Measurements from ENCODE around the gene FUT3. TPM values are rescaled to one million over a fixed set of nuclear protein-coding genes. Genes with fewer than 3 reads are reported as not detected.

FUT3 gene
- polyA plus RNA-seq, 1 donor from 2014 or later = 0.64 TPM

DNA sequence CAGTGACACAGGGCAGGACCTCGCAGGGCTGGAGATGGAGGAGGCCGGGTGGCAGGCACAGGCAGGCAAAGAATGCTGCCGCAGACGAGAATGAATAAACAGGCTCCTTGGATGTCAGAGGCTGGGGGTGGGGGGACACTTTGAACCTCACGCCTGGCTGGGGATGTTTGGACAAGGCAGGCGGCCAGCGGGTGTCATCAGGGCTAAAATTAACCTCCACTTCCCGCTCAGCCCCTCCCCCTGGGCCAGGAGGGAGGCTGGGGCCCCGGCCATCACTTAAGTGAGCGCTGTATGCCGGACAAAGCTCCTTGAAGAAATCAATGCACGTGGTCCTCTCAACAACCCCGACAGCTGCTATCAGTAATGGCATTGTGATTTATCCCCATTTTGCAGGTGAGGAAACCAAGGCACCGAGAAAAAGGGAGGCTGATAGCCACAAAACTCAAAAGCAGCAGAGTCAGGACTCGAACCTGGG lies 29.4 kb upstream of the FUT3 start:
- no peaks in the 10 kb centered on the region for H3K9me2 ChIP-seq (ENCODE audit: insufficient read depth, low read length)

DNA sequence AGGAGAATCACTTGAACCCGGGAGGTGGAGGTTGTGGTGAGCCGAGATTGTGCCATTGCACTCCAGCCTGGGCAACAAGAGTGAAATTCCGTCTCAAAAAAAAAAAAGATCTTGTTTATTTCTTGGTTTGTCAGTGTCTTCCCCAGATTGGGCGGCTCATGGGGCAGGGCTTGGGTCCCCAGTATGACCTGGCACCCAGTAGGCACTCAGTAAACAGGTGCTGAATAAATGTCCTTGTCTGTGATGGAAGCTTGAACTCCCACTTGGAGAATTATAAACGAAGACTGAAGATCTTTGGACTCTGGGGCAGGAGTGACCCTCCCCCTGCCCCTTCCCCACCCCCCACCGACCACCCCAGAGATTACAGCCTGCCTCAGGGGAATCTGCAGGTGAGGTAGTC lies 28.9 kb upstream of the FUT3 start:
- no peaks in the 10 kb centered on the region for H3K9me2 ChIP-seq (ENCODE audit: insufficient read depth, low read length)
- H3K27ac ChIP-seq (ENCODE audit: low read length) = no peak overlapping the region
- no peaks in the 10 kb centered on the region for H4K20me1 ChIP-seq (ENCODE audit: insufficient read depth)
- H3F3A ChIP-seq (ENCODE audit: insufficient read depth, low read length, poor library complexity, severe bottlenecking) = no peaks in the 10 kb centered on the region
- H3K79me2 ChIP-seq (replicated peaks; ENCODE audit: insufficient read depth, low read length) = no peaks in the 10 kb centered on the region
- no peaks in the 10 kb centered on the region for H3K27me3 ChIP-seq (ENCODE audit: insufficient read depth, low read depth, low read length)
- H3K4me2 ChIP-seq (ENCODE audit: low read length) = no peak overlapping the region
- TF ChIP-seq MXI1 (conservative IDR thresholded peaks at IDR 0.05; ENCODE audit: poor library complexity, severe bottlenecking) = no peak
- TF ChIP-seq SMC3 (conservative IDR thresholded peaks at IDR 0.05; ENCODE audit: poor library complexity) = no peak
- no peak for TF ChIP-seq EP300 (conservative IDR thresholded peaks at IDR 0.05; ENCODE audit: poor library complexity, severe bottlenecking)
- TF ChIP-seq, protein P1, sequence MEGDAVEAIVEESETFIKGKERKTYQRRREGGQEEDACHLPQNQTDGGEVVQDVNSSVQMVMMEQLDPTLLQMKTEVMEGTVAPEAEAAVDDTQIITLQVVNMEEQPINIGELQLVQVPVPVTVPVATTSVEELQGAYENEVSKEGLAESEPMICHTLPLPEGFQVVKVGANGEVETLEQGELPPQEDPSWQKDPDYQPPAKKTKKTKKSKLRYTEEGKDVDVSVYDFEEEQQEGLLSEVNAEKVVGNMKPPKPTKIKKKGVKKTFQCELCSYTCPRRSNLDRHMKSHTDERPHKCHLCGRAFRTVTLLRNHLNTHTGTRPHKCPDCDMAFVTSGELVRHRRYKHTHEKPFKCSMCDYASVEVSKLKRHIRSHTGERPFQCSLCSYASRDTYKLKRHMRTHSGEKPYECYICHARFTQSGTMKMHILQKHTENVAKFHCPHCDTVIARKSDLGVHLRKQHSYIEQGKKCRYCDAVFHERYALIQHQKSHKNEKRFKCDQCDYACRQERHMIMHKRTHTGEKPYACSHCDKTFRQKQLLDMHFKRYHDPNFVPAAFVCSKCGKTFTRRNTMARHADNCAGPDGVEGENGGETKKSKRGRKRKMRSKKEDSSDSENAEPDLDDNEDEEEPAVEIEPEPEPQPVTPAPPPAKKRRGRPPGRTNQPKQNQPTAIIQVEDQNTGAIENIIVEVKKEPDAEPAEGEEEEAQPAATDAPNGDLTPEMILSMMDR (IDR thresholded peaks at IDR 0.05; ENCODE audit: poor library complexity, severe bottlenecking) = no peak
- no peaks in the 10 kb centered on the region for H3K9me3 ChIP-seq (ENCODE audit: low read length)
- no peak overlapping the region for H3K4me3 ChIP-seq (ENCODE audit: low read length)
- H3K36me3 ChIP-seq (ENCODE audit: insufficient read depth, low read length) = no peaks in the 10 kb centered on the region
- H2AFZ ChIP-seq (ENCODE audit: low read depth, low read length) = no peak overlapping the region
- H3K9ac ChIP-seq (ENCODE audit: low read length) = no peak overlapping the region

More for the DNA sequence above, 29.4 kb upstream of the FUT3 start:
- TF ChIP-seq, protein P1 (IDR thresholded peaks at IDR 0.05; ENCODE audit: poor library complexity, severe bottlenecking) = no peak
- TF ChIP-seq RAD21 (conservative IDR thresholded peaks at IDR 0.05) = no peak
- TF ChIP-seq EP300 (conservative IDR thresholded peaks at IDR 0.05; ENCODE audit: poor library complexity, severe bottlenecking) = no peak
- TF ChIP-seq SMC3 (conservative IDR thresholded peaks at IDR 0.05; ENCODE audit: poor library complexity) = no peak
- no peak for TF ChIP-seq EZH2 (IDR thresholded peaks at IDR 0.05; ENCODE audit: borderline replicate concordance, insufficient read depth, low read length, poor library complexity, severe bottlenecking)
- no peak for TF ChIP-seq TAF1 (IDR thresholded peaks at IDR 0.05; ENCODE audit: low read depth)
- TF ChIP-seq, protein P2, sequence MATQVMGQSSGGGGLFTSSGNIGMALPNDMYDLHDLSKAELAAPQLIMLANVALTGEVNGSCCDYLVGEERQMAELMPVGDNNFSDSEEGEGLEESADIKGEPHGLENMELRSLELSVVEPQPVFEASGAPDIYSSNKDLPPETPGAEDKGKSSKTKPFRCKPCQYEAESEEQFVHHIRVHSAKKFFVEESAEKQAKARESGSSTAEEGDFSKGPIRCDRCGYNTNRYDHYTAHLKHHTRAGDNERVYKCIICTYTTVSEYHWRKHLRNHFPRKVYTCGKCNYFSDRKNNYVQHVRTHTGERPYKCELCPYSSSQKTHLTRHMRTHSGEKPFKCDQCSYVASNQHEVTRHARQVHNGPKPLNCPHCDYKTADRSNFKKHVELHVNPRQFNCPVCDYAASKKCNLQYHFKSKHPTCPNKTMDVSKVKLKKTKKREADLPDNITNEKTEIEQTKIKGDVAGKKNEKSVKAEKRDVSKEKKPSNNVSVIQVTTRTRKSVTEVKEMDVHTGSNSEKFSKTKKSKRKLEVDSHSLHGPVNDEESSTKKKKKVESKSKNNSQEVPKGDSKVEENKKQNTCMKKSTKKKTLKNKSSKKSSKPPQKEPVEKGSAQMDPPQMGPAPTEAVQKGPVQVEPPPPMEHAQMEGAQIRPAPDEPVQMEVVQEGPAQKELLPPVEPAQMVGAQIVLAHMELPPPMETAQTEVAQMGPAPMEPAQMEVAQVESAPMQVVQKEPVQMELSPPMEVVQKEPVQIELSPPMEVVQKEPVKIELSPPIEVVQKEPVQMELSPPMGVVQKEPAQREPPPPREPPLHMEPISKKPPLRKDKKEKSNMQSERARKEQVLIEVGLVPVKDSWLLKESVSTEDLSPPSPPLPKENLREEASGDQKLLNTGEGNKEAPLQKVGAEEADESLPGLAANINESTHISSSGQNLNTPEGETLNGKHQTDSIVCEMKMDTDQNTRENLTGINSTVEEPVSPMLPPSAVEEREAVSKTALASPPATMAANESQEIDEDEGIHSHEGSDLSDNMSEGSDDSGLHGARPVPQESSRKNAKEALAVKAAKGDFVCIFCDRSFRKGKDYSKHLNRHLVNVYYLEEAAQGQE (IDR thresholded peaks at IDR 0.05; ENCODE audit: borderline replicate concordance) = no peak
- TF ChIP-seq MXI1 (conservative IDR thresholded peaks at IDR 0.05; ENCODE audit: poor library complexity, severe bottlenecking) = no peak
- TF ChIP-seq POLR2AphosphoS5 (IDR thresholded peaks at IDR 0.05) = no peak
- Histone ChIP-seq H3K79me2 (replicated peaks; ENCODE audit: insufficient read depth, low read length) (no peaks in the 10 kb centered on the region), H3K4me3 (ENCODE audit: low read length) (no peak overlapping the region), H3K27me3 (ENCODE audit: insufficient read depth, low read depth, low read length) (no peaks in the 10 kb centered on the region), H3K36me3 (ENCODE audit: insufficient read depth, low read length) (no peaks in the 10 kb centered on the region), H3K4me2 (ENCODE audit: low read length) (no peak overlapping the region), H3F3A (ENCODE audit: insufficient read depth, low read length, poor library complexity, severe bottlenecking) (no peaks in the 10 kb centered on the region), H3K9ac (ENCODE audit: low read length) (no peak overlapping the region), H2AFZ (ENCODE audit: low read depth, low read length) (no peak overlapping the region), H3K9me3 (ENCODE audit: low read length) (no peaks in the 10 kb centered on the region), H3K27ac (ENCODE audit: low read length) (no peak overlapping the region), H4K20me1 (ENCODE audit: insufficient read depth) (no peaks in the 10 kb centered on the region)

Measured in neural cell (in vitro differentiated cells).